Spleen (tissue), 11 donors: ENCODE results near the gene MSMP. TPM values are rescaled to one million over a fixed set of nuclear protein-coding genes. Genes with fewer than 3 reads are reported as not detected.

ENCODE experiments used
- DNase-seq: peaks from one replicate; pipeline ENCODE4 v3.0.0-alpha.2; 2020
- H3K27ac ChIP-seq, 8 donors: fragments of 200-600 bp; sonication (generic) in 7 of 8; 1 replicate in 4 of 8; 2 replicates in 4 of 8; pipeline versions ENCODE4 v1.5.0 to v1.8.0; 2016 to 2021; ENCODE audit warnings: inconsistent platforms in 4 of 8, mild to moderate bottlenecking in 4 of 8, moderate library complexity in 1 of 8
- H3K27me3 ChIP-seq, 7 donors: fragments of 200-600 bp; sonication (generic) in 6 of 7; replicated peaks in 1 of 7; 1 replicate in 4 of 7; 2 replicates in 3 of 7; pipeline versions ENCODE4 v1.5.0 to v1.8.0; 2016 to 2021; ENCODE audit warnings: inconsistent platforms in 3 of 7, mild to moderate bottlenecking in 1 of 7
- H3K36me3 ChIP-seq, 6 donors: fragments of 200-600 bp; sonication (generic) in 5 of 6; 1 replicate in 4 of 6; 2 replicates in 2 of 6; pipeline versions ENCODE4 v1.5.0 to v1.8.0; 2016 to 2021; ENCODE audit warnings: inconsistent platforms in 2 of 6
- H3K4me1 ChIP-seq, 6 donors: fragments of 200-600 bp; sonication (generic) in 5 of 6; 1 replicate in 3 of 6; 2 replicates in 3 of 6; pipeline versions ENCODE4 v1.5.0 to v1.8.0; 2016 to 2021; ENCODE audit warnings: inconsistent platforms in 3 of 6
- H3K4me3 ChIP-seq, 8 donors: fragments of 200-600 bp; sonication (generic) in 7 of 8; 1 replicate in 4 of 8; 2 replicates in 4 of 8; pipeline versions ENCODE4 v1.5.0 to v1.8.0; 2016 to 2021; ENCODE audit warnings: inconsistent platforms in 4 of 8, mild to moderate bottlenecking in 4 of 8, moderate library complexity in 2 of 8
- H3K9me3 ChIP-seq, 8 donors: fragments of 200-600 bp; sonication (generic) in 7 of 8; 1 replicate in 4 of 8; 2 replicates in 4 of 8; pipeline versions ENCODE4 v1.5.0 to v1.8.0; 2016 to 2021; ENCODE audit warnings: inconsistent platforms in 4 of 8
- POLR2A ChIP-seq, 3 donors: fragments of 450-650 bp; IDR thresholded peaks; one replicate each; pipeline ENCODE4 v1.5.1; 2017; ENCODE audit warnings: antibody characterized with exemption in 3 of 3, mild to moderate bottlenecking in 1 of 3
- POLR2AphosphoS5 ChIP-seq, 3 donors: sonication (generic); formaldehyde crosslinking; IDR thresholded peaks; one replicate each; pipeline ENCODE4 v1.5.1; 2017; ENCODE audit warnings: antibody characterized with exemption in 3 of 3
- WGBS, 5 donors: extraction: QIAGEN DNeasy Blood & Tissue Kit in 3 of 5; methylation state at CpG; one replicate each; pipeline versions ENCODE4 v1.1.5 to v1.1.7; 2013 to 2018; 5-methylcytosine and 5-hydroxymethylcytosine counted together
- intact Hi-C: fragments of 100-400 bp; cut with DNase I; formaldehyde crosslinking; loops from one replicate; pipeline ENCODE4 v1.15.0; 2023; ENCODE audit warnings: low total_unique reads
- polyA plus RNA-seq, 3 donors: library from polyadenylated mRNA; stranded (reverse); fragments of 200-250 nt; gene quantifications; one replicate each; pipeline ENCODE4 v1.2.1, GENCODE V29; 2013
- total RNA-seq, 7 donors: library from RNA; depleted of rRNA in 3 of 7; stranded (reverse); fragments of >200 nt in 3 of 7; fragmentation: NEBNext Ultra II Directional in 4 of 7; extraction: Animal tissue kit (Norgen Biotek cat#: 25700) in 4 of 7; gene quantifications; one replicate each; pipeline versions ENCODE4 v1.1.0 to v1.2.1, GENCODE V29; 2016 to 2021
- TF ChIP-seq, protein P1 (sequence below), 11 experiments: fragments of 200-600 bp in 7 of 11; fragments of 450-650 bp in 4 of 11; sonication (generic) in 4 of 11; IDR thresholded peaks in 8 of 11; conservative IDR thresholded peaks in 3 of 11; 1 replicate in 7 of 11; 2 replicates in 4 of 11; pipeline versions ENCODE4 v1.4.0 to v1.8.0; 2016 to 2021; ENCODE audit warnings: antibody characterized with exemption in 11 of 11, inconsistent platforms in 4 of 11, mild to moderate bottlenecking in 1 of 11
- donor health status: healthy with polysubstance abuse.
- donor health status: DM: no; HTN: no; CAD: no; lungs with moderate emphysema.
- donor health status: DM: no; HTN: no; CAD: no.
- donor health status: Bipolar disorder and iron deficiency.
- donor health status: healthy.
- donor health status: DM: no; HTN: no; CAD: no.
- donor health status: DM: yes; HTN: yes; CAD: no.

The MSMP gene
- total and polyA plus RNA-seq, 10 donors, result 0.58 to 1.6 (median 0.63) TPM; not detected in 7

DNA sequence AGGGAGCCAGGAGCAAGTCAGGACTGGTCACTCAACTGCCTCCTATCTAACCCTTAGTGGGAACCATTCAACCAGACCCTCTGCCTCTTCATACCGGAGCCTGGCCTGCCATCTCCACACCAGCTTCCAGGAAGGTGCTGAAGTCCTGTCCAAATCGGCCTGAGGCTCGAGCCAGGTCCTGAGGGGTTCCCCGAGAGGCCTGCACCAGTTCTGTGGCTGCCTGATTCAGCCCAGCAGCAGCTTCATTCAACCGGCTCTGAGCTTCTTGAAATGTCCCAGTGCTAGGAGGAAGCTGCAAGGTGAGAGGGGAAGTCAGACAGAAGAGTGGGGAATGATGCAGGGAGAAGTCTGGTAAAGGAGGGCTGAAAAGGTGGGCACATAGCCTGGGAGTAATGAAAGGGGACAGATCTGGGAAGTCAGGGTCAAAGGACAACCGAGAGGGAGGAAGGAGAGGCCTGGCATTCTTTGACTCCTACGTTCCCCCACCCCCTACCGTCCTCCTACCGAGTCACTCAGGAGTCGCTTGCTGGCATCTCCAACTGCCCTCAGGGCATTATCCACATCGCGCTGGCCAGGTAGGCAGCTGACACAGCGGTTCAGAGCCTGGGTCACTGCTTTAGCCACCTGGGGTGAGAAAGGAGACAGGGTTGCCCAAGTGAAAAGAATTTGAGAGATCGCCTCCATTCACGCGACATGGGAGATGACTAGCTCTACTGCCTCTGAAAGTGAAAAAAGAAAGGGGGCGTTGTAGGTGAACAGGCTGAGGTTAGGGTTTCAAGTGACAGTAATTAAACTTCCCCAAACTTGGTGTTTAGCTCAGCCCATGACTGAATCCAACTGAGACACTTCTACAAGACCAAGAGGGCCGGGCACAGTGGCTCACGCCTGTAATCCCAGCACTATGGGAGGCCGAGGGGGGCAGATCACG, 42.3 kb downstream of the MSMP start:
- Histone ChIP-seq H3K27ac (peak overlapping the region in 1 of 8 donors; percentile 23), H3K4me3 (no peak overlapping the region), H3K27me3 (no peaks in the 10 kb centered on the region), H3K4me1 (peaks cover 0 to 6% (median 0%) of the 10 kb centered on the region in 6 donors), H3K9me3 (no peaks in the 10 kb centered on the region), H3K36me3 (peaks cover 27 to 100% (median 100%) of the 10 kb centered on the region in 6 donors)
- no peak for DNase-seq
- WGBS, 5 donors, result 82 to 93% (median 86%) methylated on average over 21 of the region's 21 CpGs
- intact Hi-C loops, result no loop called here
- peak in 1 of 3 donors; percentile 24 for TF ChIP-seq POLR2AphosphoS5 (IDR thresholded peaks at IDR 0.05)
- TF ChIP-seq, protein P1, sequence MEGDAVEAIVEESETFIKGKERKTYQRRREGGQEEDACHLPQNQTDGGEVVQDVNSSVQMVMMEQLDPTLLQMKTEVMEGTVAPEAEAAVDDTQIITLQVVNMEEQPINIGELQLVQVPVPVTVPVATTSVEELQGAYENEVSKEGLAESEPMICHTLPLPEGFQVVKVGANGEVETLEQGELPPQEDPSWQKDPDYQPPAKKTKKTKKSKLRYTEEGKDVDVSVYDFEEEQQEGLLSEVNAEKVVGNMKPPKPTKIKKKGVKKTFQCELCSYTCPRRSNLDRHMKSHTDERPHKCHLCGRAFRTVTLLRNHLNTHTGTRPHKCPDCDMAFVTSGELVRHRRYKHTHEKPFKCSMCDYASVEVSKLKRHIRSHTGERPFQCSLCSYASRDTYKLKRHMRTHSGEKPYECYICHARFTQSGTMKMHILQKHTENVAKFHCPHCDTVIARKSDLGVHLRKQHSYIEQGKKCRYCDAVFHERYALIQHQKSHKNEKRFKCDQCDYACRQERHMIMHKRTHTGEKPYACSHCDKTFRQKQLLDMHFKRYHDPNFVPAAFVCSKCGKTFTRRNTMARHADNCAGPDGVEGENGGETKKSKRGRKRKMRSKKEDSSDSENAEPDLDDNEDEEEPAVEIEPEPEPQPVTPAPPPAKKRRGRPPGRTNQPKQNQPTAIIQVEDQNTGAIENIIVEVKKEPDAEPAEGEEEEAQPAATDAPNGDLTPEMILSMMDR (IDR thresholded peaks at IDR 0.05 in 8 of 11, conservative IDR thresholded peaks at IDR 0.05 in 3 of 11), result no peak

DNA sequence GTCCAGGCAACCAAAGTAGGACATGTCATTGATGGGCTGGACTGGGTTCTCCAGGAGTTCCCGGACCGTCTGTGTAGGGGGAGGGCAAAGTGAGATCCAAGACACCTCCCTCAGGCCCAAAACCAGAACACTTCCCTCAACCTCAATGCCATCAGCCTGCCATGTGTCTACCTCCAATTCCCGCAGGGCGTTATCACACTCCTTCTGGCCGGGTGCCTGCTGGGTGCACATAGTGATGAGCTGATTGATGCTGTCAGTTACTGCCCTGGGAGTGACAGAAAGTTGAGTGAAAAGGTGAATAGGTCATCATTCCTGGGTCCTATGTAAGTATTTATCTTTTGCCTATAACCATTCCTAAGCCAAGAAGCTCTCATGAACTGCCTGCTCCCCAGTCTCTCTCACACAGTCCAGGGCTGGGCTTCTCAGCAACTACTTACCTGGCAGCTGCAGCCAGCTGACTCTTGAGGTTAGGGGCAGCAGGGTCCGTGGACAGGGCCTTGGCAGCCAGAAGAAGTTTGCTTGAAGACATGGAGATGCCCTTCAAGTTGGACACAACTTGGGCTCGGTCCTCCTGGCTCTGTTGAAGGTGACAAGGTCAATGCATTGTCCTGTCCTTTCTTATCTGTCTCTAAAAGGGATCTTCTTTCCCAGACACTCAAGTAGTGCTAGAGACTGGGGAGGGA, 43.1 kb downstream of the MSMP start:
- Histone ChIP-seq H3K4me1 (peaks cover 0 to 9% (median 0%) of the 10 kb centered on the region in 6 donors), H3K36me3 (peaks cover 35 to 100% (median 100%) of the 10 kb centered on the region in 6 donors), H3K9me3 (no peaks in the 10 kb centered on the region), H3K27ac (no peak overlapping the region), H3K27me3 (no peaks in the 10 kb centered on the region), H3K4me3 (no peak overlapping the region)
- DNase-seq, result no peak
- WGBS, 5 donors, result 81 to 94% (median 88%) methylated on average over 7 of the region's 7 CpGs
- intact Hi-C loops, result no loop called here
- TF ChIP-seq POLR2AphosphoS5 (IDR thresholded peaks at IDR 0.05) (peak in 1 of 3 donors; percentile 21), POLR2A (IDR thresholded peaks at IDR 0.05) (no peak)
- TF ChIP-seq, protein P1 (IDR thresholded peaks at IDR 0.05 in 8 of 11, conservative IDR thresholded peaks at IDR 0.05 in 3 of 11), result no peak

DNA sequence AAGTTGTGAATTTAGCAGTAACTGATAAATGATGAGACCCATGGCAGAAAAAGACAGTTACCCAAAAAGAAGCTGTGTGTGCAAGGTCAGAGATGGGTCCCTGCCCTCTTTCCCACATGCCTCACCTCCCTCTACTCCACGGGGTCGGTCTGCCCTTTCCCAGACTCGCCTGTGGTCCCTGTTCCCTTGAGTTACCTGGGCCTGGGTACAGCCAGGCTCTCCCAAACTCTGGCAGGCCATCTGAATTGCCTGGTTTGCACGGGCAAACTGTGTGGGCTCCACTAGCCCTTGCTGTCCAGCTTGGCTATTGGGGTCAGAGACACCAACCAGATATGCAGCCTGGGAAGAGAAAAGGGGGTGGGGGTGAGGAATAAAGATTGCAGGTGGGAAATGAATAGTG, 45.9 kb downstream of the MSMP start:
- Histone ChIP-seq H3K9me3 (no peaks in the 10 kb centered on the region), H3K36me3 (peaks cover 37 to 100% (median 100%) of the 10 kb centered on the region in 6 donors), H3K4me3 (no peak overlapping the region), H3K4me1 (peaks cover 0 to 30% (median 11%) of the 10 kb centered on the region in 6 donors), H3K27ac (no peak overlapping the region), H3K27me3 (no peaks in the 10 kb centered on the region)
- intact Hi-C loops, result no loop called here
- WGBS, 5 donors, result 96 to 99% (median 97%) methylated on average over 4 of the region's 4 CpGs
- no peak for DNase-seq
- TF ChIP-seq POLR2A (IDR thresholded peaks at IDR 0.05) (no peak), POLR2AphosphoS5 (IDR thresholded peaks at IDR 0.05) (no peak)
- TF ChIP-seq, protein P1 (IDR thresholded peaks at IDR 0.05 in 8 of 11, conservative IDR thresholded peaks at IDR 0.05 in 3 of 11), result no peak

DNA sequence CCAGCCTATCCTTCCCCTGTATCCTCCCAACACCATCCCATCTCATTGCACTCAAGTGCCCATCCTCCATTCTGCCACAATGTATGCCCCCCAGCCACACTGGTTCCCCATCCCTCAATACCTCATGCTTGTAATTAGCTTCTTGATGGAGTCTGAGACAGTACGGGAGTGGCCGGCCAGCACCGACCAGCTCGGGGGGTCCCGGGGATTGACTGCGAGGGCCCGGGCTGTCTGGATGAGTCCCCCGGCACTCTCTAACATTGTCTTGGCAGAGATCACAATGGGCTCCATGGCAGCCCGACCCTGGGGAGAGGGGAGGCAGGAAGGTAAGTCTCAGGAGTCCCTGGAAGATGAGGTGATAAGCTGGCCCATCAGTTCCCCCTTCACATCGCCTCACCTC, 47.1 kb downstream of the MSMP start:
- no peak for DNase-seq
- no peak for TF ChIP-seq POLR2A (IDR thresholded peaks at IDR 0.05)
- TF ChIP-seq, protein P1 (IDR thresholded peaks at IDR 0.05 in 8 of 11, conservative IDR thresholded peaks at IDR 0.05 in 3 of 11), result no peak
- peak in 2 of 3 donors; percentile 32 to 69 for TF ChIP-seq POLR2AphosphoS5 (IDR thresholded peaks at IDR 0.05)
- Histone ChIP-seq H3K9me3 (no peaks in the 10 kb centered on the region), H3K36me3 (peaks cover 42 to 100% (median 100%) of the 10 kb centered on the region in 6 donors), H3K27me3 (no peaks in the 10 kb centered on the region), H3K4me3 (no peak overlapping the region), H3K27ac (peak overlapping the region in 3 of 8 donors; percentile 56 to 72 (median 61)), H3K4me1 (peaks cover 0 to 30% (median 11%) of the 10 kb centered on the region in 6 donors)
- 84 to 97% (median 93%) methylated on average over 10 of the region's 10 CpGs for WGBS, 5 donors
- intact Hi-C loops, result no loop called here
